Psoas muscle (tissue), 8 donors: ENCODE measurements around the gene CCSAP. TPM values are rescaled to one million over a fixed set of nuclear protein-coding genes. Genes with fewer than 3 reads are reported as not detected.

Experiments used
- ATAC-seq, 4 donors: fragments of 200-7000 bp; cut with Tn5 transposase; one replicate each; pipeline ENCODE4 v1.9.1; 2020; ENCODE audit warnings: moderate library complexity in 3 of 4, mild to moderate bottlenecking in 2 of 4
- DNase-seq, 2 donors: peaks; one replicate each; pipeline ENCODE4 v3.0.0-alpha.2; 2020
- H3K27ac ChIP-seq: fragments of 200-600 bp; one replicate; pipeline ENCODE4 v1.8.0; 2022
- H3K27me3 ChIP-seq, 3 donors: fragments of 200-600 bp in 1 of 3; one replicate each; pipeline versions ENCODE4 v1.6.1 to v1.8.0; 2013 to 2022; ENCODE audit warnings: low read length in 2 of 3, mild to moderate bottlenecking in 2 of 3, moderate library complexity in 1 of 3; ENCODE audit not compliant: insufficient read depth in 3 of 3
- H3K36me3 ChIP-seq, 2 donors: fragments of 200-600 bp in 1 of 2; one replicate each; pipeline versions ENCODE4 v1.6.1 to v1.8.0; 2013 to 2022; ENCODE audit warnings: low read depth in 1 of 2, mild to moderate bottlenecking in 1 of 2, moderate library complexity in 1 of 2; ENCODE audit not compliant: insufficient read depth in 1 of 2
- H3K4me1 ChIP-seq: fragments of 200-600 bp; one replicate; pipeline ENCODE4 v1.8.0; 2022
- H3K4me3 ChIP-seq: fragments of 200-600 bp; one replicate; pipeline ENCODE4 v1.8.0; 2022; ENCODE audit warnings: mild to moderate bottlenecking
- H3K9me3 ChIP-seq: fragments of 200-600 bp; one replicate; pipeline ENCODE4 v1.8.0; 2022
- WGBS, 3 donors: extraction: QIAGEN DNeasy Blood & Tissue Kit; methylation state at CpG; one replicate each; pipeline versions ENCODE4 v1.1.6 to v1.1.7; 2013; 5-methylcytosine and 5-hydroxymethylcytosine counted together
- intact Hi-C, 2 donors: fragments of 100-400 bp; cut with DNase I; formaldehyde crosslinking; loops; one replicate each; pipeline versions ENCODE4 v1.11.0 to v1.14.2; 2022
- polyA plus RNA-seq, 3 donors: library from polyadenylated mRNA; stranded (reverse); fragments of 200-250 nt; gene quantifications; one replicate each; pipeline ENCODE4 v1.2.3, GENCODE V29; 2013
- total RNA-seq, 4 donors: library from RNA; stranded (reverse); fragmentation: NEBNext Ultra II Directional in 2 of 4; extraction: Animal tissue kit (Norgen Biotek cat#: 25700) in 2 of 4; gene quantifications; one replicate each; pipeline versions ENCODE4 v1.2.1 to v1.2.4, GENCODE V29; 2021 to 2023
- TF ChIP-seq, protein P1 (sequence below): fragments of 200-600 bp; IDR thresholded peaks from one replicate; pipeline ENCODE4 v1.8.0; 2022; ENCODE audit warnings: antibody characterized with exemption
- donor health status: healthy with polysubstance abuse.
- donor health status: DM: no; HTN: no; CAD: no; lungs with moderate emphysema.
- donor health status: Bipolar disorder and iron deficiency.
- donor health status: healthy.
- donor health status: DM: yes; HTN: yes; CAD: no.
- donor health status: DM: no; HTN: no; CAD: no.
- donor health status: DM: no; HTN: no; CAD: no.
- donor health status: DM: yes; HTN: yes; CAD: no.

Gene CCSAP
- total and polyA plus RNA-seq, 7 donors, result 0.53 to 2.2 (median 1.2) TPM

DNA sequence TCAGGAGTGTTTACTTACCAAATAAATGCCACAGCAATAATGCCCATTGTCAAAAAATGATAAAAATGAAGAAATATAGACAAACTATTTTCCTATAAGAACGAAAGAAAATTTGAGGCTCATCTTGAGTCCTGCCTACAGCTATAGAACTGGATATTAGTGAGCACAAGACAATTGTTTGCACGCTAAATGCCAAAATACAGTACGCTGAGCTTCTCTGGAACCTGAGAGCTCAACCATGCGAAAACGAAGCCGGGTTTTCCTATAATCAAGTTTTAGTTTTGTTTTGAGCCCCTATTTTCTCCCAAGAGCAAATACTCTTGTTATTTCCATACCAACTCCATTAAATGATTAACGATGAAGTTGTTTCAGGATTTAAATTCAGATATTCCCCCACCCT, 42.0 kb upstream of the CCSAP start:
- no peak for ATAC-seq
- H3K4me3 ChIP-seq, result no peak overlapping the region
- peaks cover 8% of the 10 kb centered on the region for H3K4me1 ChIP-seq
- no peaks in the 10 kb centered on the region for H3K36me3 ChIP-seq
- no peaks in the 10 kb centered on the region for H3K27me3 ChIP-seq
- no peak for DNase-seq
- TF ChIP-seq, protein P1, sequence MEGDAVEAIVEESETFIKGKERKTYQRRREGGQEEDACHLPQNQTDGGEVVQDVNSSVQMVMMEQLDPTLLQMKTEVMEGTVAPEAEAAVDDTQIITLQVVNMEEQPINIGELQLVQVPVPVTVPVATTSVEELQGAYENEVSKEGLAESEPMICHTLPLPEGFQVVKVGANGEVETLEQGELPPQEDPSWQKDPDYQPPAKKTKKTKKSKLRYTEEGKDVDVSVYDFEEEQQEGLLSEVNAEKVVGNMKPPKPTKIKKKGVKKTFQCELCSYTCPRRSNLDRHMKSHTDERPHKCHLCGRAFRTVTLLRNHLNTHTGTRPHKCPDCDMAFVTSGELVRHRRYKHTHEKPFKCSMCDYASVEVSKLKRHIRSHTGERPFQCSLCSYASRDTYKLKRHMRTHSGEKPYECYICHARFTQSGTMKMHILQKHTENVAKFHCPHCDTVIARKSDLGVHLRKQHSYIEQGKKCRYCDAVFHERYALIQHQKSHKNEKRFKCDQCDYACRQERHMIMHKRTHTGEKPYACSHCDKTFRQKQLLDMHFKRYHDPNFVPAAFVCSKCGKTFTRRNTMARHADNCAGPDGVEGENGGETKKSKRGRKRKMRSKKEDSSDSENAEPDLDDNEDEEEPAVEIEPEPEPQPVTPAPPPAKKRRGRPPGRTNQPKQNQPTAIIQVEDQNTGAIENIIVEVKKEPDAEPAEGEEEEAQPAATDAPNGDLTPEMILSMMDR, result no peak
- no peak overlapping the region for H3K27ac ChIP-seq
- 93 to 95% (median 93%) methylated on average over 7 of the region's 7 CpGs for WGBS, 3 donors
- intact Hi-C loops, result no loop called here
- no peaks in the 10 kb centered on the region for H3K9me3 ChIP-seq

DNA sequence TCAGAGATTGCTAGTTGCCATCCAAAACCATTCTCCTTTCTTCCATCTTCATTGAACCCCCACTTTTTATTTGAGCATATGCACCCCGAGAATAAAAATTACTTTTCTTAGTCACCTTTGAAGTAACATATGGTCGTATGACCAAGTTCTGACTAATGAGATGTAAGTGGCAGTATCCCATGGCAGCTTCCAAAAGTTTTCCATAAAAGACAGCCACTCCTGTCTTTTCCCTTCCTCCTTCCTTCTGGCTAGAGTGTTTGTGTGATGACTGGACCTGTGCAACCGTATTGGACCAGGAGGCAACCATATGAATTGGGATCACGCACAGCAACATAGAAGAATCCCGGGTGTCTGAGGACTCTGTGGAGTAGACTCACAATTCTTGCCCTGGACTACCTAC, 41.1 kb upstream of the CCSAP start:
- no peaks in the 10 kb centered on the region for H3K27me3 ChIP-seq
- DNase-seq (no peak), ATAC-seq (no peak)
- H3K9me3 ChIP-seq, result no peaks in the 10 kb centered on the region
- H3K27ac ChIP-seq, result no peak overlapping the region
- no peak overlapping the region for H3K4me3 ChIP-seq
- intact Hi-C loops, result no loop called here
- H3K36me3 ChIP-seq, result no peaks in the 10 kb centered on the region
- TF ChIP-seq, protein P1, result no peak
- WGBS, 3 donors, result 91 to 93% (median 93%) methylated on average over 5 of the region's 5 CpGs
- peaks cover 8% of the 10 kb centered on the region for H3K4me1 ChIP-seq

DNA sequence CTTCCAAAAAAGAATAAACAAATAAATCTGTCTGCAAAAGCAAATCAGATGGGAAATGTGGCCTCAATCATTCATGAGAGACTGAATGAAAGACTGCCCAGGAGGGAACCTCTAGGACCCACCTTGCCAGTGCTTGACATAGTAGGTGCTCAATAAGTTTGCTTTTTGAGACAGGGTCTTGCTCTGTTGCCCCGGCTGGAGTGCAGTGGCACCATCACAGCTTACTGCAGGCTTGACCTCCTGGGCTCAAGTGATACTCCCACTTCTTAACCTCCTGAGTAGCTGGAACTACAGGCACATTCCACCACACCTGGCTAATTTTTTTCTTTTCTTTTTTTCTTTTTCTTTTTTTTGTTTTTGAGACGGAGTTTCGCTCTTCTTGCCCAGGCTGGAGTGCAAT, 40.3 kb upstream of the CCSAP start:
- no peak for DNase-seq
- no peaks in the 10 kb centered on the region for H3K27me3 ChIP-seq
- H3K9me3 ChIP-seq, result no peaks in the 10 kb centered on the region
- no peak overlapping the region for H3K4me3 ChIP-seq
- TF ChIP-seq, protein P1, result no peak
- intact Hi-C loops, result no loop called here
- ATAC-seq, result no peak
- no peaks in the 10 kb centered on the region for H3K36me3 ChIP-seq
- WGBS, 3 donors, result 90 to 98% (median 90%) methylated on average over 3 of the region's 3 CpGs
- H3K27ac ChIP-seq, result no peak overlapping the region
- peaks cover 8% of the 10 kb centered on the region for H3K4me1 ChIP-seq

DNA sequence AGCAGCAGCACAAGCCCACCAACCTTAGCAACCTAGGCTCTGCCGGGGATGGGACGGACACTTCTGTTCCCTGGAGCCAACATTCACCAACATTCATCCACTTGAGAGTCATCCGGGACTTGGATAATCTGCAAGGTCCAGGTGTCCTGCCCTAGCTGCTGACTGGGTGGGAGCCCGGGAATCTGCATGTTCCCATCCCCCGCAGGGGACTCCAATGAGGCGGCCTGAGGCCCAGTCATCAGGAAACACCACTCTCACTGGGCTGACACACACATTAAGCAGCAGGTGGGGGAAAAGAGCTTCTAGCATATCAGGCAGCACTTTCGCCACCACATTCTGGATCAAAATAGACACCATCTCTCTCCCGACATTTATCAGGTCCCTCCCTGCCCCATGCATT, 38.4 kb upstream of the CCSAP start:
- Histone ChIP-seq H3K27me3 (no peaks in the 10 kb centered on the region), H3K4me1 (peaks cover 8% of the 10 kb centered on the region), H3K27ac (no peak overlapping the region), H3K9me3 (no peaks in the 10 kb centered on the region), H3K36me3 (no peaks in the 10 kb centered on the region), H3K4me3 (no peak overlapping the region)
- DNase-seq (no peak), ATAC-seq (peak; percentile 79 to 93 (median 88))
- intact Hi-C loops, result no loop called here
- WGBS, 3 donors, result 49 to 65% (median 52%) methylated on average over 8 of the region's 8 CpGs
- TF ChIP-seq, protein P1, result peak; percentile 22

DNA sequence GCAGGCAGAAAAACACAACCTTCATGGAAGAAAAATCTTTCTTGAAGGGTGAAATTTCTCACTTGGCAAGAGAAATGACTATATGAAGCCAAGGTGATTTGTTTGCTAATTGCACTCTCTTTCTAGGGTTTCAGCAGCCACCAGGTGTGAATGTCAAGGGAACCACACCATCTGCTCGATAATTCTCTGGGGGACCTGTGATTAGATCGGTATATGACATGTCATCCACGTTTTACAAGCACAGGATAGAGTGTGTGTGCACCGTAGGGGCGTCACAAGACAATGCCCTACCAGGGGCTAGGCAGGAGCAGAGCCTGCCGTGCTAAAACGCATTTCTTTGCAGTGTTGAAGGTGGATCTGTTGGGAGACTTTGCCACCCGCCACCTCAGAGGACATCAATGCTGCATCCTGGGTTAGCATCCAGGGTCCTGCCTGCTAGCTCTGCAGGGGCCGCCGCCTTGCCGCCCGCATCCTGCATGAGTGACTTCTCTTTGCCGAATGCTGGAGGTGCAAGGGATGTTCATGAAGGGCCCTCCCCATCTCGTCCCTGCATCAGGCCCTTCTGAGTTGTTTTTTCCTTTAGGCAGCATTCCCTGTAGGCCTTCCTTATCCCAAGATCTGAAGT, 37.8 kb upstream of the CCSAP start:
- Histone ChIP-seq H3K27me3 (no peaks in the 10 kb centered on the region), H3K4me1 (peaks cover 8% of the 10 kb centered on the region), H3K27ac (no peak overlapping the region), H3K9me3 (no peaks in the 10 kb centered on the region), H3K36me3 (no peaks in the 10 kb centered on the region), H3K4me3 (no peak overlapping the region)
- intact Hi-C loops, result no loop called here
- ATAC-seq, result no peak
- 64 to 70% (median 70%) methylated on average over 14 of the region's 14 CpGs for WGBS, 3 donors
- no peak for DNase-seq
- TF ChIP-seq, protein P1, result no peak
